GM23338 (cell line): ENCODE results near the gene SEPTIN8. TPM values are rescaled to one million over a fixed set of nuclear protein-coding genes. Genes with fewer than 3 reads are reported as not detected.

Experiments used
- ATAC-seq: fragments of 200-7000 bp; cut with Tn5 transposase; 3 replicates; pipeline ENCODE4 v1.9.1; 2020
- DNase-seq: peaks from one replicate; pipeline ENCODE4 v3.0.0-alpha.2; 2015; ENCODE audit warnings: low spot score
- H2AFZ ChIP-seq: fragments of 200-600 bp; sonication (generic); 2 replicates; pipeline ENCODE4 v1.8.0; 2016; ENCODE audit warnings: antibody characterized with exemption, mild to moderate bottlenecking, moderate library complexity
- H3F3A ChIP-seq: fragments of 200-600 bp; sonication (generic); replicated peaks from 2 replicates; pipeline ENCODE4 v1.8.0; 2017; ENCODE audit warnings: antibody characterized with exemption, mixed run types, low read depth
- H3K27ac ChIP-seq: fragments of 200-600 bp; sonication (generic); 2 replicates; pipeline ENCODE4 v1.6.1; 2016; ENCODE audit warnings: low read depth
- H3K27me3 ChIP-seq: fragments of 200-600 bp; sonication (generic); 2 replicates; pipeline ENCODE4 v1.8.0; 2016; ENCODE audit warnings: mild to moderate bottlenecking, mixed run types, moderate library complexity; ENCODE audit not compliant: insufficient read depth
- H3K36me3 ChIP-seq: fragments of 200-600 bp; sonication (generic); 2 replicates; pipeline ENCODE4 v1.8.0; 2016; ENCODE audit warnings: mild to moderate bottlenecking; ENCODE audit not compliant: insufficient read depth
- H3K4me1 ChIP-seq: fragments of 200-600 bp; sonication (generic); 2 replicates; pipeline ENCODE4 v1.8.0; 2016; ENCODE audit warnings: mild to moderate bottlenecking, moderate library complexity; ENCODE audit not compliant: insufficient read depth
- H3K4me2 ChIP-seq: fragments of 200-600 bp; sonication (generic); 2 replicates; pipeline ENCODE4 v1.7.1; 2017; ENCODE audit warnings: mixed run types
- H3K4me3 ChIP-seq: fragments of 200-600 bp; sonication (generic); 2 replicates; pipeline ENCODE4 v1.6.1; 2016; ENCODE audit warnings: mixed run types
- H3K79me2 ChIP-seq: fragments of 200-600 bp; sonication (generic); replicated peaks from 2 replicates; pipeline ENCODE4 v1.8.0; 2017; ENCODE audit warnings: mild to moderate bottlenecking; ENCODE audit not compliant: insufficient read depth
- H3K9me2 ChIP-seq: fragments of 200-600 bp; sonication (generic); 2 replicates; pipeline ENCODE4 v1.8.0; 2017; ENCODE audit not compliant: insufficient read depth
- H4K20me1 ChIP-seq: fragments of 200-600 bp; sonication (generic); replicated peaks from 2 replicates; pipeline ENCODE4 v1.8.0; 2017; ENCODE audit warnings: mild to moderate bottlenecking; ENCODE audit not compliant: insufficient read depth
- H3K27ac Mint-ChIP-seq: 2 replicates; pipeline ENCODE4 v1.8.0; 2020; ENCODE audit warnings: inconsistent platforms, mild to moderate bottlenecking, moderate library complexity, mixed read lengths
- H3K27me3 Mint-ChIP-seq: 3 replicates; pipeline ENCODE4 v1.8.0; 2022; ENCODE audit warnings: low read depth, mild to moderate bottlenecking, moderate library complexity, mixed read lengths, inconsistent platforms; ENCODE audit not compliant: insufficient read depth, poor library complexity
- H3K36me3 Mint-ChIP-seq: 3 replicates; pipeline ENCODE4 v1.8.0; 2021; ENCODE audit warnings: low read depth, mild to moderate bottlenecking, inconsistent platforms, moderate library complexity, mixed read lengths
- H3K4me1 Mint-ChIP-seq: 3 replicates; pipeline ENCODE4 v1.8.0; 2020; ENCODE audit warnings: mild to moderate bottlenecking, inconsistent platforms, mixed read lengths
- H3K4me3 Mint-ChIP-seq: 3 replicates; pipeline ENCODE4 v1.8.0; 2021; ENCODE audit warnings: moderate library complexity, mild to moderate bottlenecking, inconsistent platforms, mixed read lengths
- H3K9me3 Mint-ChIP-seq: 3 replicates; pipeline ENCODE4 v1.8.0; 2020; ENCODE audit warnings: moderate library complexity, mild to moderate bottlenecking, inconsistent platforms, mixed read lengths
- CREB1 ChIP-seq: fragments of 250-450 bp; sonication (Bioruptor Pico); IDR thresholded peaks from 2 replicates; pipeline ENCODE4 v1.5.0; 2020; ENCODE audit warnings: low read depth, mild to moderate bottlenecking, moderate library complexity
- EZH2phosphoT487 ChIP-seq: fragments of 200-600 bp; sonication (generic); IDR thresholded peaks from one replicate; pipeline ENCODE4 v1.8.1; 2018; ENCODE audit warnings: antibody characterized with exemption; ENCODE audit not compliant: unreplicated experiment
- STAT1 ChIP-seq: IDR thresholded peaks from one replicate; pipeline ENCODE4 v1.6.1; 2016; ENCODE audit warnings: antibody characterized with exemption; ENCODE audit not compliant: unreplicated experiment
- ZNF114 ChIP-seq: fragments of 250-450 bp; sonication (Bioruptor Pico); IDR thresholded peaks from 2 replicates; pipeline ENCODE4 v1.5.0; 2020; ENCODE audit warnings: mild to moderate bottlenecking, moderate library complexity
- polyA plus RNA-seq: library from polyadenylated mRNA; unstranded; fragments of >200 nt; fragmentation: Nextera tagmentation; extraction: Ambion mirVana; gene quantifications from 2 replicates; pipeline ENCODE4 v1.2.1, GENCODE V29; 2016
- total RNA-seq: library from RNA; depleted of rRNA; stranded (reverse); fragments of >200 nt; shearing (Covaris generic); gene quantifications from 2 replicates; pipeline ENCODE4 v1.2.3, GENCODE V29; 2014
- TF ChIP-seq, protein P1 (sequence below): IDR thresholded peaks from one replicate; pipeline ENCODE4 v1.6.1; 2018; ENCODE audit warnings: antibody characterized with exemption; ENCODE audit not compliant: unreplicated experiment
- TF ChIP-seq, protein P2 (sequence below): fragments of 250-450 bp; sonication (Bioruptor Pico); IDR thresholded peaks from 2 replicates; pipeline ENCODE4 v1.5.0; 2020; ENCODE audit warnings: mild to moderate bottlenecking, moderate library complexity

The SEPTIN8 gene
- total and polyA plus RNA-seq, 2 experiments from 2014 or later = 8.8 to 45.0 TPM

- TF ChIP-seq, protein P1, sequence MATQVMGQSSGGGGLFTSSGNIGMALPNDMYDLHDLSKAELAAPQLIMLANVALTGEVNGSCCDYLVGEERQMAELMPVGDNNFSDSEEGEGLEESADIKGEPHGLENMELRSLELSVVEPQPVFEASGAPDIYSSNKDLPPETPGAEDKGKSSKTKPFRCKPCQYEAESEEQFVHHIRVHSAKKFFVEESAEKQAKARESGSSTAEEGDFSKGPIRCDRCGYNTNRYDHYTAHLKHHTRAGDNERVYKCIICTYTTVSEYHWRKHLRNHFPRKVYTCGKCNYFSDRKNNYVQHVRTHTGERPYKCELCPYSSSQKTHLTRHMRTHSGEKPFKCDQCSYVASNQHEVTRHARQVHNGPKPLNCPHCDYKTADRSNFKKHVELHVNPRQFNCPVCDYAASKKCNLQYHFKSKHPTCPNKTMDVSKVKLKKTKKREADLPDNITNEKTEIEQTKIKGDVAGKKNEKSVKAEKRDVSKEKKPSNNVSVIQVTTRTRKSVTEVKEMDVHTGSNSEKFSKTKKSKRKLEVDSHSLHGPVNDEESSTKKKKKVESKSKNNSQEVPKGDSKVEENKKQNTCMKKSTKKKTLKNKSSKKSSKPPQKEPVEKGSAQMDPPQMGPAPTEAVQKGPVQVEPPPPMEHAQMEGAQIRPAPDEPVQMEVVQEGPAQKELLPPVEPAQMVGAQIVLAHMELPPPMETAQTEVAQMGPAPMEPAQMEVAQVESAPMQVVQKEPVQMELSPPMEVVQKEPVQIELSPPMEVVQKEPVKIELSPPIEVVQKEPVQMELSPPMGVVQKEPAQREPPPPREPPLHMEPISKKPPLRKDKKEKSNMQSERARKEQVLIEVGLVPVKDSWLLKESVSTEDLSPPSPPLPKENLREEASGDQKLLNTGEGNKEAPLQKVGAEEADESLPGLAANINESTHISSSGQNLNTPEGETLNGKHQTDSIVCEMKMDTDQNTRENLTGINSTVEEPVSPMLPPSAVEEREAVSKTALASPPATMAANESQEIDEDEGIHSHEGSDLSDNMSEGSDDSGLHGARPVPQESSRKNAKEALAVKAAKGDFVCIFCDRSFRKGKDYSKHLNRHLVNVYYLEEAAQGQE = no peak
- TF ChIP-seq CREB1 = no peak
- TF ChIP-seq STAT1 = no peak
- no peak for TF ChIP-seq EZH2phosphoT487
These were observed 47.4 kb upstream of the SEPTIN8 start (continued) for GRCh38 chr5:132824426-132824825.

GRCh38 chr5:132823481-132824050 is 46.5 kb upstream of the SEPTIN8 start:
- H3K36me3 ChIP-seq = no peaks in the 10 kb centered on the region
- ATAC-seq (no peak), DNase-seq (no peak)
- H4K20me1 ChIP-seq = no peaks in the 10 kb centered on the region; the same call in 1 of the 2 replicates
- H3K4me1 ChIP-seq = peaks cover 19% of the 10 kb centered on the region
- peak overlapping the region; percentile 48 for H3K4me3 ChIP-seq
- Mint-ChIP-seq H3K4me3 (peak overlapping the region; percentile 57; the same call in 2 of the 3 replicates), H3K27ac (no peak overlapping the region), H3K27me3 (peaks cover 42% of the 10 kb centered on the region), H3K36me3 (peaks cover 3% of the 10 kb centered on the region; the same call in 2 of the 3 replicates), H3K9me3 (no peaks in the 10 kb centered on the region), H3K4me1 (peaks cover 19% of the 10 kb centered on the region)
- H3K79me2 ChIP-seq = no peaks in the 10 kb centered on the region
- peak overlapping the region; percentile 76 for H3K4me2 ChIP-seq
- TF ChIP-seq ZNF114 (no peak), STAT1 (no peak), CREB1 (no peak)
- TF ChIP-seq, protein P2, sequence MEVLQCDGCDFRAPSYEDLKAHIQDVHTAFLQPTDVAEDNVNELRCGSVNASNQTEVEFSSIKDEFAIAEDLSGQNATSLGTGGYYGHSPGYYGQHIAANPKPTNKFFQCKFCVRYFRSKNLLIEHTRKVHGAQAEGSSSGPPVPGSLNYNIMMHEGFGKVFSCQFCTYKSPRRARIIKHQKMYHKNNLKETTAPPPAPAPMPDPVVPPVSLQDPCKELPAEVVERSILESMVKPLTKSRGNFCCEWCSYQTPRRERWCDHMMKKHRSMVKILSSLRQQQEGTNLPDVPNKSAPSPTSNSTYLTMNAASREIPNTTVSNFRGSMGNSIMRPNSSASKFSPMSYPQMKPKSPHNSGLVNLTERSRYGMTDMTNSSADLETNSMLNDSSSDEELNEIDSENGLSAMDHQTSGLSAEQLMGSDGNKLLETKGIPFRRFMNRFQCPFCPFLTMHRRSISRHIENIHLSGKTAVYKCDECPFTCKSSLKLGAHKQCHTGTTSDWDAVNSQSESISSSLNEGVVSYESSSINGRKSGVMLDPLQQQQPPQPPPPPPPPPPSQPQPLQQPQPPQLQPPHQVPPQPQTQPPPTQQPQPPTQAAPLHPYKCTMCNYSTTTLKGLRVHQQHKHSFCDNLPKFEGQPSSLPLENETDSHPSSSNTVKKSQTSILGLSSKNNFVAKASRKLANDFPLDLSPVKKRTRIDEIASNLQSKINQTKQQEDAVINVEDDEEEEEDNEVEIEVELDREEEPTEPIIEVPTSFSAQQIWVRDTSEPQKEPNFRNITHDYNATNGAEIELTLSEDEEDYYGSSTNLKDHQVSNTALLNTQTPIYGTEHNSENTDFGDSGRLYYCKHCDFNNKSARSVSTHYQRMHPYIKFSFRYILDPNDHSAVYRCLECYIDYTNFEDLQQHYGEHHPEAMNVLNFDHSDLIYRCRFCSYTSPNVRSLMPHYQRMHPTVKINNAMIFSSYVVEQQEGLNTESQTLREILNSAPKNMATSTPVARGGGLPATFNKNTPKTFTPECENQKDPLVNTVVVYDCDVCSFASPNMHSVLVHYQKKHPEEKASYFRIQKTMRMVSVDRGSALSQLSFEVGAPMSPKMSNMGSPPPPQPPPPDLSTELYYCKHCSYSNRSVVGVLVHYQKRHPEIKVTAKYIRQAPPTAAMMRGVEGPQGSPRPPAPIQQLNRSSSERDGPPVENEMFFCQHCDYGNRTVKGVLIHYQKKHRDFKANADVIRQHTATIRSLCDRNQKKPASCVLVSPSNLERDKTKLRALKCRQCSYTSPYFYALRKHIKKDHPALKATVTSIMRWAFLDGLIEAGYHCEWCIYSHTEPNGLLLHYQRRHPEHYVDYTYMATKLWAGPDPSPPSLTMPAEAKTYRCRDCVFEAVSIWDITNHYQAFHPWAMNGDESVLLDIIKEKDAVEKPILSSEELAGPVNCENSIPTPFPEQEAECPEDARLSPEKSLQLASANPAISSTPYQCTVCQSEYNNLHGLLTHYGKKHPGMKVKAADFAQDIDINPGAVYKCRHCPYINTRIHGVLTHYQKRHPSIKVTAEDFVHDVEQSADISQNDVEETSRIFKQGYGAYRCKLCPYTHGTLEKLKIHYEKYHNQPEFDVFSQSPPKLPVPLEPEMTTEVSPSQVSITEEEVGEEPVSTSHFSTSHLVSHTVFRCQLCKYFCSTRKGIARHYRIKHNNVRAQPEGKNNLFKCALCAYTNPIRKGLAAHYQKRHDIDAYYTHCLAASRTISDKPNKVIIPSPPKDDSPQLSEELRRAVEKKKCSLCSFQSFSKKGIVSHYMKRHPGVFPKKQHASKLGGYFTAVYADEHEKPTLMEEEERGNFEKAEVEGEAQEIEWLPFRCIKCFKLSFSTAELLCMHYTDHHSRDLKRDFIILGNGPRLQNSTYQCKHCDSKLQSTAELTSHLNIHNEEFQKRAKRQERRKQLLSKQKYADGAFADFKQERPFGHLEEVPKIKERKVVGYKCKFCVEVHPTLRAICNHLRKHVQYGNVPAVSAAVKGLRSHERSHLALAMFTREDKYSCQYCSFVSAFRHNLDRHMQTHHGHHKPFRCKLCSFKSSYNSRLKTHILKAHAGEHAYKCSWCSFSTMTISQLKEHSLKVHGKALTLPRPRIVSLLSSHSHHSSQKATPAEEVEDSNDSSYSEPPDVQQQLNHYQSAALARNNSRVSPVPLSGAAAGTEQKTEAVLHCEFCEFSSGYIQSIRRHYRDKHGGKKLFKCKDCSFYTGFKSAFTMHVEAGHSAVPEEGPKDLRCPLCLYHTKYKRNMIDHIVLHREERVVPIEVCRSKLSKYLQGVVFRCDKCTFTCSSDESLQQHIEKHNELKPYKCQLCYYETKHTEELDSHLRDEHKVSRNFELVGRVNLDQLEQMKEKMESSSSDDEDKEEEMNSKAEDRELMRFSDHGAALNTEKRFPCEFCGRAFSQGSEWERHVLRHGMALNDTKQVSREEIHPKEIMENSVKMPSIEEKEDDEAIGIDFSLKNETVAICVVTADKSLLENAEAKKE (CRISPR knock-in tag) = no peak
- no peak overlapping the region for H3K27ac ChIP-seq
- peaks cover 23% of the 10 kb centered on the region for H3F3A ChIP-seq
- peak overlapping the region; percentile 81; the same call in 1 of the 2 replicates for H2AFZ ChIP-seq
- peaks cover 75% of the 10 kb centered on the region for H3K27me3 ChIP-seq
- H3K9me2 ChIP-seq = no peaks in the 10 kb centered on the region
